HepG2 (cell line): ENCODE measurements around the gene SLC34A3. TPM values are rescaled to one million over a fixed set of nuclear protein-coding genes. Genes with fewer than 3 reads are reported as not detected.

ENCODE experiments used
- ATAC-seq: fragments of 200-7000 bp; cut with Tn5 transposase; 3 replicates; pipeline ENCODE4 v1.9.1; 2020; ENCODE audit warnings: mild to moderate bottlenecking, moderate library complexity
- BruUV-seq: library from RNA; stranded (reverse); fragments of 400-500 nt; replicated peaks from 2 replicates; lab custom pipeline; 2021; lab: Mats Ljungman, UMichigan
- CTCF ChIA-PET: fragments of 300-600 bp; formaldehyde crosslinking; extraction: SDS; loops from one replicate; lab custom pipeline; 2021; ENCODE audit warnings: low total read pairs, inconsistent platforms, low intra/inter-chr PET ratio; lab: Yijun Ruan, JAX
- POLR2A ChIA-PET: fragments of 350-600 bp; sonication (Branson Sonifier 250); formaldehyde crosslinking; loops from one replicate; lab custom pipeline; 2020; ENCODE audit warnings: antibody characterized with exemption, inconsistent platforms; lab: Yijun Ruan, JAX
- DNase-seq: peaks from one replicate; pipeline ENCODE4 v3.0.0-alpha.2; 2015; ENCODE audit warnings: low spot score
- FAIRE-seq: peaks from 3 replicates; lab custom pipeline; 2011; peaks lifted over from hg19 to GRCh38; lab: Jason Lieb, UNC
- H2AFZ ChIP-seq: one replicate; pipeline ENCODE4 v1.6.1; 2011; ENCODE audit warnings: low read length, inconsistent platforms
- H3K27ac ChIP-seq: fragments of 300-600 bp; 3 replicates; pipeline ENCODE4 v1.8.0; 2011; ENCODE audit warnings: mixed run types, mild to moderate bottlenecking, mixed read lengths, low read length, inconsistent platforms; ENCODE audit not compliant: insufficient read depth; ENCODE audit errors: extremely low read length
- H3K27me3 ChIP-seq, 2 experiments: fragments of 200-600 bp in 1 of 2; 2 replicates in 1 of 2; 3 replicates in 1 of 2; pipeline versions ENCODE4 v1.6.0 to v1.8.0; 2011; ENCODE audit warnings: low read length in 2 of 2, mild to moderate bottlenecking in 2 of 2, moderate library complexity in 2 of 2, inconsistent platforms in 1 of 2; ENCODE audit not compliant: insufficient read depth in 2 of 2, control insufficient read depth in 1 of 2
- H3K36me3 ChIP-seq, 2 experiments: fragments of 200-600 bp in 1 of 2; replicated peaks in 1 of 2; 2 replicates in 1 of 2; 3 replicates in 1 of 2; pipeline versions ENCODE4 v1.5.1 to v1.8.0; 2011; ENCODE audit warnings: low read length in 2 of 2, inconsistent platforms in 1 of 2; ENCODE audit not compliant: insufficient read depth in 2 of 2, control insufficient read depth in 1 of 2
- H3K4me1 ChIP-seq: 2 replicates; pipeline ENCODE4 v1.5.1; 2012; ENCODE audit warnings: low read length, inconsistent platforms; ENCODE audit not compliant: insufficient read depth
- H3K4me2 ChIP-seq: 2 replicates; pipeline ENCODE4 v1.6.0; 2011; ENCODE audit warnings: low read depth, low read length, inconsistent platforms
- H3K4me3 ChIP-seq, 3 experiments: fragments of 200-600 bp in 1 of 3; sonication (generic), shearing (Covaris generic) in 1 of 3; replicated peaks in 1 of 3; 2 replicates each; pipeline ENCODE4 v1.5.1; 2011 to 2016; ENCODE audit warnings: low read length in 3 of 3, inconsistent platforms in 2 of 3, low read depth in 2 of 3, mild to moderate bottlenecking in 2 of 3, control low read depth in 1 of 3, mixed read lengths in 1 of 3; ENCODE audit not compliant: insufficient read depth in 1 of 3
- H3K79me2 ChIP-seq: one replicate; pipeline ENCODE4 v1.6.1; 2011; ENCODE audit warnings: low read length, inconsistent platforms; ENCODE audit not compliant: insufficient read depth
- H3K9ac ChIP-seq: 2 replicates; pipeline ENCODE4 v1.6.0; 2011; ENCODE audit warnings: mild to moderate bottlenecking, low read depth, low read length, inconsistent platforms; ENCODE audit not compliant: insufficient read depth
- H3K9me3 ChIP-seq: 2 replicates; pipeline ENCODE4 v1.5.1; 2012; ENCODE audit warnings: mild to moderate bottlenecking, low read length
- H4K20me1 ChIP-seq: 2 replicates; pipeline ENCODE4 v1.6.0; 2011; ENCODE audit warnings: inconsistent platforms, mild to moderate bottlenecking, low read length, moderate library complexity; ENCODE audit not compliant: insufficient read depth
- CREB1 ChIP-seq, 2 experiments: fragments of 450-650 bp in 1 of 2; IDR thresholded peaks; 2 replicates each; pipeline ENCODE4 v1.6.1; 2016 to 2017; ENCODE audit warnings: control low read depth in 1 of 2, mild to moderate bottlenecking in 1 of 2, missing compliant biosample characterization in 1 of 2, missing genetic modification characterization in 1 of 2
- CREB3 ChIP-seq: sonication (generic); formaldehyde crosslinking; IDR thresholded peaks from 2 replicates; pipeline ENCODE4 v1.5.0; 2020; ENCODE audit warnings: missing genetic modification reagents
- FOXC1 ChIP-seq: sonication (generic); formaldehyde crosslinking; IDR thresholded peaks from 2 replicates; pipeline ENCODE4 v1.8.0; 2022; ENCODE audit warnings: mild to moderate bottlenecking, missing genetic modification reagents, borderline replicate concordance
- FOXO4 ChIP-seq: sonication (generic); formaldehyde crosslinking; conservative IDR thresholded peaks from 2 replicates; pipeline ENCODE4 v1.8.1; 2023; ENCODE audit warnings: missing genetic modification reagents
- HDAC6 ChIP-seq: fragments of 200-600 bp; sonication (generic); IDR thresholded peaks from 2 replicates; pipeline ENCODE4 v1.7.0; 2017; ENCODE audit warnings: mild to moderate bottlenecking, antibody characterized with exemption, low read length, low read depth
- KLF6 ChIP-seq: IDR thresholded peaks from 2 replicates; pipeline ENCODE4 v1.8.0; 2016; ENCODE audit warnings: missing biosample characterization, missing genetic modification reagents
- KLF9 ChIP-seq: IDR thresholded peaks from 2 replicates; pipeline ENCODE4 v1.6.1; 2016; ENCODE audit warnings: low read depth
- MAFF ChIP-seq: IDR thresholded peaks from 2 replicates; pipeline ENCODE4 v1.6.1; 2011; ENCODE audit warnings: low read depth, low read length, improper control_type of control experiment
- NCOA1 ChIP-seq: sonication (generic); formaldehyde crosslinking; IDR thresholded peaks from 2 replicates; pipeline ENCODE4 v1.9.0; 2021; ENCODE audit warnings: missing genetic modification reagents
- NFKB2 ChIP-seq: sonication (generic); formaldehyde crosslinking; IDR thresholded peaks from 2 replicates; pipeline ENCODE4 v1.4.0; 2020; ENCODE audit warnings: missing genetic modification reagents, borderline replicate concordance
- PAX8 ChIP-seq: sonication (generic); formaldehyde crosslinking; IDR thresholded peaks from 2 replicates; pipeline ENCODE4 v1.8.0; 2022; ENCODE audit warnings: mild to moderate bottlenecking, missing genetic modification reagents, borderline replicate concordance
- PCBP1 ChIP-seq: fragments of 200-400 bp; formaldehyde crosslinking; IDR thresholded peaks from 2 replicates; pipeline ENCODE4 v1.6.1; 2017; ENCODE audit warnings: mild to moderate bottlenecking, low read depth, low read length, borderline replicate concordance
- REL ChIP-seq: sonication (generic); formaldehyde crosslinking; conservative IDR thresholded peaks from 2 replicates; pipeline ENCODE4 v1.8.0; 2022; ENCODE audit warnings: mild to moderate bottlenecking, missing genetic modification reagents, moderate library complexity
- SRF ChIP-seq: IDR thresholded peaks from 2 replicates; pipeline ENCODE4 v1.6.1; 2011; ENCODE audit warnings: mild to moderate bottlenecking, low read depth, low read length, moderate library complexity
- SSRP1 ChIP-seq: IDR thresholded peaks from 2 replicates; pipeline ENCODE4 v1.6.1; 2016; ENCODE audit warnings: control low read depth
- TEAD2 ChIP-seq: sonication (generic); formaldehyde crosslinking; IDR thresholded peaks from 2 replicates; pipeline ENCODE4 v1.9.0; 2021; ENCODE audit warnings: missing genetic modification reagents
- ZNF580 ChIP-seq: IDR thresholded peaks from 2 replicates; pipeline ENCODE4 v1.6.1; 2016; ENCODE audit warnings: low read depth, borderline replicate concordance
- ZNF704 ChIP-seq: sonication (generic); formaldehyde crosslinking; IDR thresholded peaks from 2 replicates; pipeline ENCODE4 v1.8.1; 2023; ENCODE audit warnings: mild to moderate bottlenecking, inconsistent platforms, moderate library complexity, missing genetic modification reagents, borderline replicate concordance
- ZNF839 ChIP-seq: sonication (generic); formaldehyde crosslinking; IDR thresholded peaks from 2 replicates; pipeline ENCODE4 v1.4.0; 2020; ENCODE audit warnings: missing genetic modification reagents, mild to moderate bottlenecking, borderline replicate concordance
- WGBS: methylation state at CpG from one replicate; pipeline ENCODE4 v1.1.6; 2017; ENCODE audit warnings: low lambda C conversion rate; 5-methylcytosine and 5-hydroxymethylcytosine counted together
- in situ Hi-C: cut with HindIII; loops from 2 replicates; pipeline ENCODE4 v1.10.0; 2017; ENCODE audit warnings: low pct_unique_long_range_greater_than_20kb; ENCODE audit not compliant: extremely low pct_ligation_motif_present
- intact Hi-C: fragments of 100-400 bp; cut with micrococcal nuclease; formaldehyde crosslinking; loops from one replicate; pipeline ENCODE4 v1.10.0; 2022; ENCODE audit not compliant: unreplicated experiment
- polyA plus RNA-seq, 8 experiments: library from polyadenylated mRNA; depleted of rRNA in 3 of 8; stranded (reverse) in 7 of 8; unstranded in 1 of 8; fragments of >200 nt; fragmentation: Illumina TruSeq in 4 of 8; extraction: Trizol in 4 of 8; gene quantifications; 2 replicates each; pipeline versions ENCODE4 v1.2.1 to v1.2.3, GENCODE V29; 2011 to 2016; ENCODE audit warnings: low read depth in 4 of 8, missing spikeins in 1 of 8, mixed read lengths in 1 of 8; ENCODE audit not compliant: insufficient read depth in 1 of 8
- total RNA-seq, 5 experiments: library from RNA; depleted of rRNA; stranded (reverse); fragments of >200 nt; fragmentation: Illumina TruSeq; extraction: Trizol; gene quantifications; 2 replicates each; pipeline ENCODE4 v1.2.3, GENCODE V29; 2016; ENCODE audit warnings: low read depth in 1 of 5

Gene SLC34A3
- total and polyA plus RNA-seq, 2 of the 13 experiments (the other 11 are each of a cell fraction or from before 2014, with no cell fraction given): 0.07 to 1.0 TPM

- no TSS peak for BruUV-seq
- intact Hi-C loops (loop anchor here (2.0 kb wide), 1 partner anchor 22 kb away; the partner anchor contains the start of gene RNF208), in situ Hi-C loops (no loop called here)
- H3K27me3 ChIP-seq: no peaks in the 10 kb centered on the region; a peak in 1 of 5 replicates
- peak within 1 kb of the TSS; percentile 71 to 78 (median 72) for H3K4me3 ChIP-seq
- peaks cover 4% of the 10 kb centered on the region; the same call in 1 of the 2 replicates for H4K20me1 ChIP-seq
- DNase-seq (peak; percentile 99), FAIRE-seq (peak; percentile 94), ATAC-seq (peak; percentile 87)
- no peaks in the 10 kb centered on the region for H3K36me3 ChIP-seq
- H3K27ac ChIP-seq: peak within 1 kb of the TSS; percentile 96
- 0% methylated on average over 7 of the region's 118 CpGs for WGBS
- POLR2A ChIA-PET: interaction anchor here (0.8 to 8.8 kb wide), 23 partner anchors 8 to 145 kb away, joined by 3 to 225 read pairs (median 7); partner anchors contain the start of genes ANAPC2, CYSRT1, MAN1B1 and NELFB
- H3K9me3 ChIP-seq: no peaks in the 10 kb centered on the region
- no peak within 1 kb of the TSS for H2AFZ ChIP-seq
- H3K4me1 ChIP-seq: peaks cover 71% of the 10 kb centered on the region
- peak within 1 kb of the TSS; percentile 85 for H3K9ac ChIP-seq
- CTCF ChIA-PET: interaction anchor here (1.3 kb wide), 1 partner anchor 12 kb away, joined by 4 read pairs; the partner anchor contains the start of genes ANAPC2 and SSNA1
- H3K79me2 ChIP-seq: peaks cover 63% of the 10 kb centered on the region
- H3K4me2 ChIP-seq: peak within 1 kb of the TSS; percentile 95
- TF ChIP-seq FOXC1 (peak; percentile 77; the same call in 1 of the 2 replicates), KLF6 (CRISPR knock-in tag) (peak; percentile 68; the same call in 1 of the 2 replicates), TEAD2 (CRISPR knock-in tag) (no peak), NFKB2 (CRISPR knock-in tag) (peak; percentile 77; the same call in 1 of the 2 replicates), PCBP1 (peak; percentile 73; the same call in 1 of the 2 replicates), KLF9 (CRISPR knock-in tag) (peak; percentile 60; the same call in 1 of the 2 replicates), REL (CRISPR knock-in tag) (peak; percentile 72; the same call in 1 of the 2 replicates), SSRP1 (no peak), MAFF (no peak), ZNF839 (CRISPR knock-in tag) (no peak), FOXO4 (CRISPR knock-in tag) (no peak), HDAC6 (no peak), CREB3 (CRISPR knock-in tag) (no peak; the same call in 1 of the 2 replicates), ZNF580 (CRISPR knock-in tag) (peak; percentile 75; the same call in 1 of the 2 replicates), PAX8 (CRISPR knock-in tag) (peak; percentile 69; the same call in 1 of the 2 replicates), NCOA1 (CRISPR knock-in tag) (no peak), CREB1 (IDR thresholded peaks at IDR 0.05) (peak; percentile 56; the same call in 1 of the 2 replicates), CREB1 (CRISPR knock-in tag; IDR thresholded peaks at IDR 0.05) (peak; percentile 75), SRF (no peak), ZNF704 (CRISPR knock-in tag) (peak; percentile 76; the same call in 1 of the 2 replicates)
These were observed 30.1 kb upstream of the SLC34A3 start, which contains the start of gene TPRN for GRCh38 chr9:137200311-137201204. TPRN (minus strand) TSS chr9:137200741; CDS start chr9:137200711, 30 bp downstream.
